GM18511 (cell line): Measurements from ENCODE around the gene NKD2.
"Not testable (repeated sequence)": the region's sequence is repeated elsewhere in the genome, so short reads cannot be mapped to it uniquely, and the experiment has no call there.

Experiments
- ATAC-seq: cut with Tn5 transposase; IDR thresholded peaks from one replicate; pipeline ENCODE4 v1.9.1; 2021; ENCODE audit warnings: mild to moderate bottlenecking, moderate library complexity; ENCODE audit not compliant: unreplicated experiment

Gene NKD2

DNA sequence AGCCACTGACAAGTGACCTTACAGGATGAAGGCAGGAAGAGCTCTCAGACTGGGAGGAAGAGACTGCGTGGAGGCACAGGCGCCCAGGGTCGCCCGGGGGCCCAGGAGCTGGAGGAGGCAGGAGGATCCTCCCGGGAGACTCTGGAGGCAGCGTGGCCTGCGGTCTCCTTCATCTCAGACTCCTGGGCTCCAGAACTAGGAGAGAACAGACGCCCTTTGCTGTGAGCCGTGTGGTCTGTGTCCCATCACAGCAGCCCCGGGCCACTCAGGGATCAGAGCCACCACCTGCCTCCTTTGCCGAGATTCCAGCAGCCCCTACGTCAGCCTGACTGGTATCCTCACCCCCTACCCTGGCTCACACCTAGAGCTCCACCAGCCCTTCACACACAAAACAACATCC is 58.1 kb downstream of the NKD2 start:
- no peak for ATAC-seq

- no peak for ATAC-seq
Observed at GRCh38 chr5:1067141-1068121, 58.8 kb downstream of the NKD2 start.

- no peak for ATAC-seq
Observed at GRCh38 chr5:1068204-1068894, 59.7 kb downstream of the NKD2 start.

GRCh38 chr5:1068895-1069719 is 60.5 kb downstream of the NKD2 start:
- ATAC-seq, result no peak

GRCh38 chr5:1069720-1070088 is 61.1 kb downstream of the NKD2 start:
- no peak for ATAC-seq

GRCh38 chr5:1073239-1074102 is 64.9 kb downstream of the NKD2 start:
- no peak for ATAC-seq

DNA sequence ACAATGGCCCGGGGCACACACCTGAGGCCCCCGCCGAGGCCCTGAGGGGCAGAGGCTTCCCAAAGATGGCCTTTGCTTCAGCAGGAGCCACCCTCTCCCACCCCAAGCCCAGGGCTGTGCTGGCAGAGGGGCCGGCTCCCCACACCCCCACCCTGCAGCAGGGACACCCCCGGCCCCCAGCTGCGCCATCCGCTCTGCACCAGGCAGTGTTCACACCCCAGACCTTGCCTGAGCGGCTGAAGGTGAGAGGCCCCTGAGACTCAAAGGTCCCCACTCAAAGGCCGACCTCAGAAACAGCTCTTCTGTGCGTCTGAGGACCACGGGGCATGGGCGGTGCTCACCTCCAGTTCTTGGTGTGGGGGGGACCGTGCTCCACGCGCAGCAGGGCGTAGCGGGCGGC is 65.6 kb downstream of the NKD2 start:
- no peak for ATAC-seq

GRCh38 chr5:1074816-1075554 is 66.4 kb downstream of the NKD2 start:
- no peak for ATAC-seq

GRCh38 chr5:1075555-1075881 is 66.9 kb downstream of the NKD2 start:
- ATAC-seq, result no peak

GRCh38 chr5:1075931-1076330 is 67.3 kb downstream of the NKD2 start:
- ATAC-seq, result no peak

- no peak for ATAC-seq
Observed at GRCh38 chr5:1076406-1076805, 67.8 kb downstream of the NKD2 start.

DNA sequence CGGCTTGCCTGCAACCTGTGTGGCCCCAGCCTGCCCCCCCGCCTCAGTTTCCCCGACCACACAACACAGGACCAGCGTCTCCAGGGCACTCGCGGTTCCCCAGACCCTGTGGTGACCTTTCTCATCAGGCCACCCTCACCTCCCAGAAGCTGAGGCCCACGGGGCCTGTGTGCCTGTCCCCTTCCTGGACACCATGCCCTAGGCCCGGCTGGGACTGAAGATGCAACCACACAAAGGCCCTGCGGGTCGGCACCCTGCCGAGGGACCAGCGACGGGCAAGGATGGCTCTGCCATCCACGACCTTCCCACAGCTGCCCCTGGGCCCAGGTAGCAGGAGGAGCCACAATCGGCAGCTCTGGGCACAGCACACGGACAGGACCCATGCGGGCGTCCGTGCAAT is 68.4 kb downstream of the NKD2 start:
- ATAC-seq, result no peak

DNA sequence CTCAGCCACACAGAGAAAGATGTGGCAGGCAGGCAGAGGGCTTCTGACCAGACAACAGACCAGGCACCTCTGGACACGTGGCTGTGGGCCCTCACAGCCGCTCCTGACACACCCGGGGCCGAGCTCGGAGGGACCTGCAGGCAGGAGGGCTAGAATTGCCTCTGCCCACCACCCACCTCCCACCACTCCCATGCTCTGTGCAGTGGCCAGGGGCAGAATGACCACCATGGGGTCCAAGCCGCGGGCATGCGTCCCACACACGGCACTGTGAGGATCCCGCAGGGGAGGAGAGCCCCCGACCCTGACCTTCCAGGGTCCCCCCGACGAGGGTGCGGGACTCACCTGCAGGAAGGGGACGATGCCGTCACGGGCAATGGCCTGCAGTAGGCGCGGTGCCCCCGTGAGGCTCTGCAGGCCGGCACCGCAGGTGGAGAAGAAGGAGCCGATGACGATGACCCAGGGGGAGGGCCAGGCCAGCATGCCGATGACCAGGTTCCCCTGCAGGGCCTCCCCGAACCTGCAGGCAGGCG is 69.0 kb downstream of the NKD2 start:
- no peak for ATAC-seq

DNA sequence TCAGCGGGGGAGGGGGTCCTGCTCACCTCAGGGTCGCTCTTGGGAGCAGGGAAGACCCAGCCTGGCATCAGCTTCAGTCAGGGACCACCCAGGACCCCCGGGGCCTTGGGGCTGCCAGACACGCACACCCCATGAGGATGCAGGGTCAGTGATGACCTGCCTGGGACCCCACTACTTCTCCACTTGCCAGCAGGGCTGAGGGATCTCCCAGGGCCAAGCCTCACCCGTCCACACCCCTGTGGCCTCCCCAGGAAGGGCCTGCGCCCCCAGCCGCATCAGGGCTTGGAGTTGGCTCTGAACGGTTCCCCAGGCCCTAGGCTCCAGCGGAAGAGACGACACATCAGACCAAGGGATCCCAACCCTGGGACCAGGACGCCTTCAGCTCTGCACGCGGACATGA is 69.6 kb downstream of the NKD2 start:
- ATAC-seq, result no peak

DNA sequence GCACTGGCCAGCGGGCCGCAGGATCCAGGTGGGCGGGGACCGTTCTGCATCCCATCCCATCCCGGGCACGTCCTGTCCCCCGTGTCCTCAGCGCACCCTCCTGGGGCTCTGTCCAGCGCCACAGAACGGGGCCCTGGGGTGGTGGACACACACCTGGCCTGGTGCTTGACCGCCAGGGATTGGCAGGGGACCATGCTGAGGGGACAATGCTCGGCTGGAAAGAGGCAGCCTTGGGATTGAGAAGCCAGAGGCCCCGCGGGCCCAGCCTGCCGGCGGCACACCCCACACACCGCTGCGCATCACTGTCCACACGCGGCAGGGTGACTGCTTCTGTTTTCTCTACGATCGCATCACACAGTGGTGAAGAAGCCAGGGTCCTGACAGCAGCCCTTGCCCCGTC is 70.2 kb downstream of the NKD2 start:
- no peak for ATAC-seq

GRCh38 chr5:1079486-1079885 is 70.9 kb downstream of the NKD2 start:
- ATAC-seq, result no peak

- no peak for ATAC-seq
Observed at GRCh38 chr5:1079961-1080360, 71.4 kb downstream of the NKD2 start.

- ATAC-seq, result no peak
Observed at GRCh38 chr5:1080432-1080831, 71.8 kb downstream of the NKD2 start.

DNA sequence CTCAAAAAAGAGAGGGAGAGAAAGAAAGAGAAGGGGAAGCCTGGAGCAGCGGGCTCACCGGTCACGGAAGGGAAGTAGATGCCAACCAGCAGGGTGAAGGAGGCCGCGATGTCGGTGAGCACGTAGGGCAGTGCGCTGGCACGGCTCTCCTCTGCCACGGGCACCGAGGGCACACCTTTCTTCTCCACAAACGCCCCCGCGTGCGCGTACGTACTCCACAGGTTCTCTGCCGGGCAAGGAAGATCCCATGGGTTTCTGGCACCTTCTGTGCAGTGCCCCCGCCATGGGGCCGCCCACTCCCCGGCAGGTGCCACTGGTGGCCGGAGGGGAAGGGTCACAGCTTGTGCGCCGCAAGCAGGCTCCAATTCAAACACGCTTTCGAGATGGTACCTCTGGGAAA is 72.9 kb downstream of the NKD2 start:
- no peak for ATAC-seq

DNA sequence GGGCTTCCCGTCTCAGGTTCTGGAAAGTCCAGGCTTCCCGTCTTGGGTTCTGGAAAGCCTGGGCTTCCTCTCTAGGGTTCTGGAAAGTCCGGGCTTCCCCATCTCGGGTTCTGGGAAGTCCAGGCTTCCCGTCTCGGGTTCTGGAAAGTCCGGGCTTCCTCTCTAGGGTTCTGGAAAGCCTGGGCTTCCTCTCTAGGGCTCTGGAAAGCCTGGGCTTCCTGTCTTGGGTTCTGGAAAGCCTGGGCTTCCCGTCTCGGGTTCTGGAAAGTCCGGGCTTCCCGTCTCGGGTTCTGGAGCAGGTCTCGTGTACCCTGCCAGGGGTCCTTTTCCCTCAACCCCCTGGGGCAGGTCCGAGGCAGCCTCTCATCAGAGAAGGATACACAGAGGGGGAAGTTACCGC is 74.4 kb downstream of the NKD2 start:
- not testable (repeated sequence) for ATAC-seq
